GM10266 (cell line): ENCODE results near the gene NEU4.
"Not testable (repeated sequence)": the region's sequence is repeated elsewhere in the genome, so short reads cannot be mapped to it uniquely, and the experiment has no call there.

Source experiments
- DNase-seq: peaks from one replicate; pipeline ENCODE4 v3.0.0; 2012; ENCODE audit errors: extremely low spot score
- TF ChIP-seq, protein P1 (sequence below): IDR thresholded peaks from 2 replicates; pipeline ENCODE4 v1.5.1; 2012; ENCODE audit warnings: mild to moderate bottlenecking, low read depth; ENCODE audit not compliant: control insufficient read depth, insufficient read depth; ENCODE audit errors: missing control alignments

NEU4 gene, protein sequence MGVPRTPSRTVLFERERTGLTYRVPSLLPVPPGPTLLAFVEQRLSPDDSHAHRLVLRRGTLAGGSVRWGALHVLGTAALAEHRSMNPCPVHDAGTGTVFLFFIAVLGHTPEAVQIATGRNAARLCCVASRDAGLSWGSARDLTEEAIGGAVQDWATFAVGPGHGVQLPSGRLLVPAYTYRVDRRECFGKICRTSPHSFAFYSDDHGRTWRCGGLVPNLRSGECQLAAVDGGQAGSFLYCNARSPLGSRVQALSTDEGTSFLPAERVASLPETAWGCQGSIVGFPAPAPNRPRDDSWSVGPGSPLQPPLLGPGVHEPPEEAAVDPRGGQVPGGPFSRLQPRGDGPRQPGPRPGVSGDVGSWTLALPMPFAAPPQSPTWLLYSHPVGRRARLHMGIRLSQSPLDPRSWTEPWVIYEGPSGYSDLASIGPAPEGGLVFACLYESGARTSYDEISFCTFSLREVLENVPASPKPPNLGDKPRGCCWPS

DNA sequence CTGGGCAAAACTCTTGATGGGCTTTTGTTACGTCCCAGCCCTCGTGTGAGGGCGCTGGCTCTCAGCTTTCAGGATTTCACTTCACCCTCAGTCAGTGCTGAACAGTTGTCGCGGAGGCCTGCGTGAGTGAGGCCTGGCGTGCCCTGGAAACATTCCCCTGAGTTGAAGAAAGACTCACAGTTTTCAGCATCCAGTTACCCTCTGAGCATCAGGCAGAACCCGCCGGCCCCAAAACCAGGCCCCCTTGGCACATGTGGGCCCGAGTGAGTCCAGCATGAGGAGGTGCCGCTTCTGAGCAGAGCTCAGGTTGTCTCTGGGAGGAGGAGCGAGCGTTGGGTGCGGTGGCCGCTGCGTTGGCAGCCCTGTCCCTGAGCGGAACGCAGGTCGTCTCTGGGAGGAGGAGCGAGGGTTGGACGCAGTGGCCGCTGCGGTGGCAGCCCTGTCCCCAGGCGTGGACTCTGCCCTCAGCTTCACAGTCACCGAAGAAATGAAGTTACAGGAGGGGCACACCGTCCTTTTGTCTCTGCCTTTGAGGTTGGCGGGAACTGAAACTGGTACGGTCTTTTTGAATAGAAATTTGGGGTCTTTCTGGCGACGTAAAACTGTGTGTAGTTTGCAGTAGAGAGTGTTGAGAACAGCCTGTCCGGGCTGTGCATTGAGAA, at the start of gene NEU4:
NEU4 (plus strand) TSS at position 473 of the 662 bp plus-strand sequence. CDS start 5,292 bp downstream, outside the sequence.
- TF ChIP-seq, protein P1, sequence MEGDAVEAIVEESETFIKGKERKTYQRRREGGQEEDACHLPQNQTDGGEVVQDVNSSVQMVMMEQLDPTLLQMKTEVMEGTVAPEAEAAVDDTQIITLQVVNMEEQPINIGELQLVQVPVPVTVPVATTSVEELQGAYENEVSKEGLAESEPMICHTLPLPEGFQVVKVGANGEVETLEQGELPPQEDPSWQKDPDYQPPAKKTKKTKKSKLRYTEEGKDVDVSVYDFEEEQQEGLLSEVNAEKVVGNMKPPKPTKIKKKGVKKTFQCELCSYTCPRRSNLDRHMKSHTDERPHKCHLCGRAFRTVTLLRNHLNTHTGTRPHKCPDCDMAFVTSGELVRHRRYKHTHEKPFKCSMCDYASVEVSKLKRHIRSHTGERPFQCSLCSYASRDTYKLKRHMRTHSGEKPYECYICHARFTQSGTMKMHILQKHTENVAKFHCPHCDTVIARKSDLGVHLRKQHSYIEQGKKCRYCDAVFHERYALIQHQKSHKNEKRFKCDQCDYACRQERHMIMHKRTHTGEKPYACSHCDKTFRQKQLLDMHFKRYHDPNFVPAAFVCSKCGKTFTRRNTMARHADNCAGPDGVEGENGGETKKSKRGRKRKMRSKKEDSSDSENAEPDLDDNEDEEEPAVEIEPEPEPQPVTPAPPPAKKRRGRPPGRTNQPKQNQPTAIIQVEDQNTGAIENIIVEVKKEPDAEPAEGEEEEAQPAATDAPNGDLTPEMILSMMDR, result no peak
- no peak for DNase-seq

DNA sequence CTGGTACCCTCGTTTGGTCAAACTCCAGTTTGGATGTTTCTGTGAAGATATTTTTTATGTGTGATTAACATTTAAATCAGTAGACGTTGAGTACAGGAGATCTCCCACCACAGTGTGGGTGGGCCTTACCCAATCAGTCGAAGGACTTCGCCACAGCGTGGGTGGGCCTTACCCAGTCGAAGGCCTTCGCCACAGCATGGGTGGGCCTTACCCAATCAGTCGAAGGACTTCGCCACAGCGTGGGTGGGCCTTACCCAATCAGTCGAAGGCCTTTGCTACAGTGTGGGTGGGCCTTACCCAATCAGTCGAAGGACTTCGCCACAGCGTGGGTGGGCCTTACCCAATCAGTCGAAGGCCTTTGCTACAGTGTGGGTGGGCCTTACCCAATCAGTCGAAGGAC, 49.1 kb upstream of the NEU4 start:
- DNase-seq, result not testable (repeated sequence)

DNA sequence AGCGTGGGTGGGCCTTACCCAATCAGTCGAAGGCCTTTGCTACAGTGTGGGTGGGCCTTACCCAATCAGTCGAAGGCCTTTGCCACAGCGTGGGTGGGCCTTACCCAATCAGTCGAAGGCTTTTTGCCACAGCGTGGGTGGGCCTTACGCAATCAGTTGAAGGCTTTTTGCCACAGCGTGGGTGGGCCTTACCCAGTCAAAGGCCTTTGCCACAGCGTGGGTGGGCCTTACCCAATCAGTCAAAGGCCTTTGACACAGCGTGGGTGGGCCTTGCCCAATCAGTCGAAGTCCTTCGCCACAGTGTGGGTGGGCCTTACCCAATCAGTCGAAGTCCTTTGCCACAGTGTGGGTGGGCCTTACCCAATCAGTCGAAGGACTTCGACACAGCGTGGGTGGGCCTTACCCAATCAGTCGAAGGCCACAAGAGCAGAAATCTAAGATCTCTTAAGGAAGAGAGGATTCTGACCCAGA, 48.7 kb upstream of the NEU4 start:
- no peak for DNase-seq
- TF ChIP-seq, protein P1, result no peak

DNA sequence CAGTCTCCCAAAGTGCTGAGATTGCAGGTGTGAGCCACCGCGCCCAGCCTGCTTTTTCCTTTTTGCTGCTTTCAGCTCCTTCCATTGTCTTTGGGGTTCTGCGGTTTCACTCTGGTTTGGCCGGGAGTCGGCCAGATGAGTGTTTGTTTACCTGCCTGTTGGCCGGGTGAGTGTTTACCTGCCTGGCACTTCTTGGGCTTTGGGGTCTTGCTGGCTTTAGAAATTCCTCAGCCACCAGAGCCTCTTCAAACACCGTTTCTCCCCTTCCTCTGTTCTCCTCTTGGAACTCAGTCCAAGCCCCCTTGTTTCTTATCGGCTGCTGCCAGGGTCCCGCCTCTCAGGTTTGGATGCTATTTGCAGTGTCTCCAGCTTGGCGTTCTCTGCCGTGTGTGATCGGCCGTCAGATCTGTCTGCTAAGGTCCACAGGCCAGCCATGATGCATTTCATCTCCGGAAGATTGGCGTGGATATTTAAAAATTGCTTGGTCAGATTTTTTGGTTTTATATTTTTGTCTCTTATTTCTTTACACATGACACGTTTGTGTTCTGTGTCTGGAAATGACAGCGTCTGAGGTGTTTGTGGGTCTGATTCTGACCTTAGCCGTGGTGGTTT, 46.6 kb upstream of the NEU4 start:
- no peak for DNase-seq
- TF ChIP-seq, protein P1, result no peak

DNA sequence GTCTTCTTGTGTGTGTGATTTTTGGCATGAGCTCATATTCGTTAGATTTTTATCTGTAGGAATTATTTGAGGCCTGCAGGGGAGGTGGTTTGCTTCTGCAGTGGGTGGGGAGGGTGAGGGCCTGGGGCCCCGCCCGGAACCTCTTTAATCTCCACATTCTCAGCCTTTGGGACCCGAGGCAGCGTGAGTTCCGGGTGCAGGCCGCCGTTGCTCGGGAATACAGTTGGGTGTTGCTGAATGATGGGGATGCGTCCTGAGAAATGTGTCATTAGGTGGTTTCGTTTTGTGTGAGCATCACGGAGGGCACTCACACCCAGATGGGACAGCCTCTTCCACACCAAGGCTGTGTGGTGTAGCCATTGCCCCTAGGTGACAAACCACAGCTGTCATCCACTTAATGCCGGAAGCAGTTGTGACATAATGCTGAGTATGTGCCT, 46.0 kb upstream of the NEU4 start:
- DNase-seq, result no peak
- TF ChIP-seq, protein P1, result no peak

DNA sequence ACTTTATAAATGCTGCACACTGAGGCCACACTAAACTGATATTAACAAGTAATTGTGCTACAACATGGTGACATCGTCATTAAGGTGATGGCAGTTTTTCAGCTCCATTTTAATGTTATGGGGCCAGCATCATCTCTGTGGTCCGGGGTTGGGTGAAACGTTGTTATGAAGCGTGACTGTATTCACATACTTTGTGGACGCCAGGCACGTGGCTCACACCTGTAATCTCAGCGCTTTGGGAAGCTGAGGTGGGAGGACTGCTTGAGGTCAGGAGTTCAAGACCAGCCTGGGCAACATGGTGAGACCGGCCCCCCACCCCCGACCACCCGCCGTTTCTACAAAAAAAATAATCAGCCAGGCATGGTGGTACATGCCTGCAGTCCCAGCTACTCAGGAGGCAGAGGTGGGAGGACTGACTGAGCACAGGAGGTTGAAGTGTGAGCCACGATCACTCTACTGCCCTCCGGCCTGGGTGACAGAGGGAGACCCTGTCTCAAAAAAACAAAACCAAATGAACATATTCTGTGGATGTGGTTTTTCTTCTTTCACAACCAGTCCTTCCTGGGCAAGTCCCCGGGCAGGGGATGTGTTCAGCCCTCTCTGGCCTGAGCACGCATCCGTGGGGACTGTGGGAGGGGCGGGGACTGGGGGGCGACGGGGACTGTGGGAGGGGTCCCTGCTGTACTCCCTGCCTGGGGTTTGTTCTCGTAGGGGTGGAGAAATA, 45.3 kb upstream of the NEU4 start:
- TF ChIP-seq, protein P1, result no peak

More for the DNA sequence above, 45.3 kb upstream of the NEU4 start:
- no peak for DNase-seq
